Measurements from ENCODE around the gene NTRK2.

The NTRK2 gene

GRCh38 chr9:85020791-85021190 is 351.3 kb downstream of the NTRK2 start:
- no peak overlapping the region for H3K27ac ChIP-seq
- TF ChIP-seq CTCF (IDR thresholded peaks at IDR 0.05): no peak
- TF ChIP-seq ZFX (IDR thresholded peaks at IDR 0.05; ENCODE audit: borderline replicate concordance): no peak

GRCh38 chr9:85021686-85022085 is 352.2 kb downstream of the NTRK2 start:
- TF ChIP-seq CTCF (IDR thresholded peaks at IDR 0.05): no peak
- TF ChIP-seq ZFX (IDR thresholded peaks at IDR 0.05; ENCODE audit: borderline replicate concordance): no peak
- H3K27ac ChIP-seq: no peak overlapping the region

- no peak for TF ChIP-seq ZFX (IDR thresholded peaks at IDR 0.05; ENCODE audit: borderline replicate concordance)
- TF ChIP-seq CTCF (IDR thresholded peaks at IDR 0.05): no peak
- no peak overlapping the region for H3K27ac ChIP-seq
Observed at GRCh38 chr9:85024374-85024773, 354.8 kb downstream of the NTRK2 start.

- no peak overlapping the region for H3K27ac ChIP-seq
- no peak for TF ChIP-seq CTCF (IDR thresholded peaks at IDR 0.05)
- TF ChIP-seq ZFX (IDR thresholded peaks at IDR 0.05; ENCODE audit: borderline replicate concordance): no peak
Observed at GRCh38 chr9:85025638-85026037, 356.1 kb downstream of the NTRK2 start.

- no peak overlapping the region for H3K27ac ChIP-seq
- no peak for TF ChIP-seq ZFX (IDR thresholded peaks at IDR 0.05; ENCODE audit: borderline replicate concordance)
- TF ChIP-seq CTCF (IDR thresholded peaks at IDR 0.05): no peak
Observed at GRCh38 chr9:85027870-85028269, 358.3 kb downstream of the NTRK2 start.

GRCh38 chr9:85030316-85030715 is 360.8 kb downstream of the NTRK2 start:
- H3K27ac ChIP-seq: no peak overlapping the region
- TF ChIP-seq CTCF (IDR thresholded peaks at IDR 0.05) (no peak), ZFX (IDR thresholded peaks at IDR 0.05; ENCODE audit: borderline replicate concordance) (no peak)

- TF ChIP-seq ZFX (IDR thresholded peaks at IDR 0.05; ENCODE audit: borderline replicate concordance) (no peak), CTCF (IDR thresholded peaks at IDR 0.05) (no peak)
- no peak overlapping the region for H3K27ac ChIP-seq
Observed at GRCh38 chr9:85036496-85036895, 367.0 kb downstream of the NTRK2 start.

Data from 22Rv1 (cell line).